ENCODE results near the gene DCAKD. TPM values are rescaled to one million over a fixed set of nuclear protein-coding genes. Genes with fewer than 3 reads are reported as not detected.

DCAKD gene
- total RNA-seq, 1 donor from 2014 or later: 42.2 TPM

DNA sequence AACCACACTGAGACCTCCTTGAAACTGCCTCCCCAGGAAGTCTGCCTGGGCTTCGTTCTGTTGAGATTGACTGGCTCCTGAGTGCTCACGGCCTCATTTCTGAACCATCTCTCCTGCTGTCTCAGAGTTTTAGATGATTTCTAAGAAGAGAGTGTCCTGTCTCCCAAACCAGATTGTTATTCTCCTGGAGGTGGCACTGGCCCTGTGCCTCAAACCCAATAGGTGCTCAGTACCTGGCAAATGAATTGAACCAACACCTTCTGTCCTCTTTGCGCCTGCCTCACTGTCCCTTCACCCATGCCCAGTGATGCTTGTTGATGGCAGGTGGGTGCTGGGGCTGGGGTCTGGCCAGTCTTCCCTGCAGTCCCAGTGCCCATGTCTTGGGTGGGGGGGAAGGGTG is 47.0 kb downstream of the DCAKD start:
- TF ChIP-seq, protein P1, sequence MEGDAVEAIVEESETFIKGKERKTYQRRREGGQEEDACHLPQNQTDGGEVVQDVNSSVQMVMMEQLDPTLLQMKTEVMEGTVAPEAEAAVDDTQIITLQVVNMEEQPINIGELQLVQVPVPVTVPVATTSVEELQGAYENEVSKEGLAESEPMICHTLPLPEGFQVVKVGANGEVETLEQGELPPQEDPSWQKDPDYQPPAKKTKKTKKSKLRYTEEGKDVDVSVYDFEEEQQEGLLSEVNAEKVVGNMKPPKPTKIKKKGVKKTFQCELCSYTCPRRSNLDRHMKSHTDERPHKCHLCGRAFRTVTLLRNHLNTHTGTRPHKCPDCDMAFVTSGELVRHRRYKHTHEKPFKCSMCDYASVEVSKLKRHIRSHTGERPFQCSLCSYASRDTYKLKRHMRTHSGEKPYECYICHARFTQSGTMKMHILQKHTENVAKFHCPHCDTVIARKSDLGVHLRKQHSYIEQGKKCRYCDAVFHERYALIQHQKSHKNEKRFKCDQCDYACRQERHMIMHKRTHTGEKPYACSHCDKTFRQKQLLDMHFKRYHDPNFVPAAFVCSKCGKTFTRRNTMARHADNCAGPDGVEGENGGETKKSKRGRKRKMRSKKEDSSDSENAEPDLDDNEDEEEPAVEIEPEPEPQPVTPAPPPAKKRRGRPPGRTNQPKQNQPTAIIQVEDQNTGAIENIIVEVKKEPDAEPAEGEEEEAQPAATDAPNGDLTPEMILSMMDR (IDR thresholded peaks at IDR 0.05): no peak
- no peak overlapping the region for H3K4me3 Mint-ChIP-seq (ENCODE audit: unreplicated experiment)
- H3K27ac Mint-ChIP-seq (ENCODE audit: unreplicated experiment): no peak overlapping the region
- peaks cover 5% of the 10 kb centered on the region for H3K9me3 Mint-ChIP-seq (ENCODE audit: unreplicated experiment)
- peaks cover 13% of the 10 kb centered on the region for H3K27me3 Mint-ChIP-seq (ENCODE audit: unreplicated experiment)
- peaks cover 11% of the 10 kb centered on the region for H3K4me1 Mint-ChIP-seq (ENCODE audit: unreplicated experiment)
- no peak for DNase-seq (ENCODE audit: extremely low spot score, unreplicated experiment)
- no peaks in the 10 kb centered on the region for H3K36me3 Mint-ChIP-seq (ENCODE audit: unreplicated experiment)

DNA sequence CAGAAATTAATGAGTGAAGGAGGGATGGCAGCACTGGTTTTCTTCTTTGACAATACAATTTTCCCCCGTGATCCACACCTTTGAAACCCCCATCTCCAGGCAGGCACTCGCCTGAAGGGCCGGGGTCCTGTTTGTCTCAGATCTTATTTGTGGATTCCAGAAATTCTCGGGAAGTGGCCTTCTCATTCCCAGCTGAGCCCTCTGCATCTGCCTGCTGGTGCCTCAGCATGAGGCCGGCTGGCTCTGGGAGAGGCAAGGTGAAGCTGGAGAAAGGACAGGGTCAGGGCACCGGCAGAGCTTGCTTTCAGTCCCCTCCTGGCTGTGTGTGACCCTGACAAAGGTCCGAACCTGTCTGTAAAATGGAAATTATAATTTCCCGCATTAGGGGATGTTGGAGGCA is 47.6 kb downstream of the DCAKD start:
- no peaks in the 10 kb centered on the region for H3K36me3 Mint-ChIP-seq (ENCODE audit: unreplicated experiment)
- no peak overlapping the region for H3K4me3 Mint-ChIP-seq (ENCODE audit: unreplicated experiment)
- peaks cover 11% of the 10 kb centered on the region for H3K4me1 Mint-ChIP-seq (ENCODE audit: unreplicated experiment)
- TF ChIP-seq, protein P1 (IDR thresholded peaks at IDR 0.05): no peak
- no peak overlapping the region for H3K27ac Mint-ChIP-seq (ENCODE audit: unreplicated experiment)
- peaks cover 15% of the 10 kb centered on the region for H3K27me3 Mint-ChIP-seq (ENCODE audit: unreplicated experiment)
- DNase-seq (ENCODE audit: extremely low spot score, unreplicated experiment): no peak
- peaks cover 9% of the 10 kb centered on the region for H3K9me3 Mint-ChIP-seq (ENCODE audit: unreplicated experiment)

DNA sequence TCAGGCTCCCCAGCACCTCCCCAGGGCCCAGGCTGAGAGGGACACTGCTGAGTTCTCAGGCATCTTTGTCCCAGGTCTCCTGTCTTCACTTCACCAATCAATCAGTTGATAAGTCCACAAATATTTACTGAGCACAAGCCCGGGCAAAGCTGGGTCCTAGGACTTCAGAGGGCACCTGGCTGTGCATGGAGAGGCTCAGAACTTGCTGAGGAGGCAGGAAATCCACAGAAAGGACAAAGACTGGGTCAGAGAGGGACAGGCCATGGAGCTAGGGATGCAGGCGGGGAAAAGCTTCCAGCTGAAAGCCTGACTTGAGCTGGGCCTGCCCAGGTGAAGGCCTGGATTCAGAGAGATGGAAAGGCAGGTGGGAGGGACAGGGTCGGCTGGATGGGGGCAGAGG is 50.1 kb downstream of the DCAKD start:
- H3K9me3 Mint-ChIP-seq (ENCODE audit: unreplicated experiment): peaks cover 9% of the 10 kb centered on the region
- H3K36me3 Mint-ChIP-seq (ENCODE audit: unreplicated experiment): no peaks in the 10 kb centered on the region
- H3K27ac Mint-ChIP-seq (ENCODE audit: unreplicated experiment): no peak overlapping the region
- DNase-seq (ENCODE audit: extremely low spot score, unreplicated experiment): no peak
- H3K4me1 Mint-ChIP-seq (ENCODE audit: unreplicated experiment): peaks cover 11% of the 10 kb centered on the region
- TF ChIP-seq, protein P1 (IDR thresholded peaks at IDR 0.05): no peak
- H3K27me3 Mint-ChIP-seq (ENCODE audit: unreplicated experiment): peaks cover 11% of the 10 kb centered on the region
- H3K4me3 Mint-ChIP-seq (ENCODE audit: unreplicated experiment): no peak overlapping the region

DNA sequence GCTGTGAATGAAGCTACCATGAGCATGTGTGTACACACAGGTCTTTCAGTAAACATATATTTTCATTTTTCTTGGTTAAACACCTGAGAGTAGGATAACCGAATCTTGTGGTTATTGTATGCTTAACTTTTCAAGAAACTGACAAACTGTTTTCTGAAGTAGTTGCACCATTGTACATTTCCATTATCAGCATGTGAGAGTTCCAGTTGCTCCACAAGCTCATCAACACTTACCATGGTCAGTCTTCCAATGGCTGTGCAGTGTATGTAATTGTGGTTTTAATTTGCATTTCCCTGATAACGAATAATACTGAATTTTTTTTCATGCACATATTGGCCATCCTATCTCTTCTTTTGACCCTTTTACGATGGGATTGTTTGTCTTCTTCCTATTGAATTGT is 52.0 kb downstream of the DCAKD start:
- Mint-ChIP-seq H3K27me3 (ENCODE audit: unreplicated experiment) (peaks cover 15% of the 10 kb centered on the region), H3K4me1 (ENCODE audit: unreplicated experiment) (peaks cover 11% of the 10 kb centered on the region), H3K9me3 (ENCODE audit: unreplicated experiment) (peaks cover 9% of the 10 kb centered on the region), H3K27ac (ENCODE audit: unreplicated experiment) (no peak overlapping the region), H3K36me3 (ENCODE audit: unreplicated experiment) (no peaks in the 10 kb centered on the region), H3K4me3 (ENCODE audit: unreplicated experiment) (no peak overlapping the region)
- TF ChIP-seq, protein P1 (IDR thresholded peaks at IDR 0.05): no peak
- no peak for DNase-seq (ENCODE audit: extremely low spot score, unreplicated experiment)

DNA sequence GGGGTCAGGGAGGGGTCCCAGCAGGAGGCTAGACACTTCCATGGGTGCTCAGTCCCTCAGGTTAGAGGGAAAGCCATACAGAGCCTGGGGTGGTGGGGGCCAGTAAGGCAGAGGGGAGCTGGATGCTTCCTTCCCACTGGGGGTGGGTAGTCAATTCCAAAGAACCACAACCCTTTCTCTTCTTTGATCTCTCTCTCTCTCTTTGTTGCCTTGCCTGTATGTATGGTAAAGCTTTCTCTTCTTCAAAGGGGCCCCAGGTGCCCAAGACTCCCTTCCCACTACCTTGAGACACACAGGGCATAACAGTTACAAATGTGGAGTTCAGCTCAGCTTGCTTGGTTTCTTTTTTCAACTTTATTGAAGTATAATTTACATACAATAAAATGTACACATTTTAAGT is 52.8 kb downstream of the DCAKD start:
- no peak overlapping the region for H3K27ac Mint-ChIP-seq (ENCODE audit: unreplicated experiment)

More for the DNA sequence above, 52.8 kb downstream of the DCAKD start:
- H3K4me3 Mint-ChIP-seq (ENCODE audit: unreplicated experiment): no peak overlapping the region
- no peak for DNase-seq (ENCODE audit: extremely low spot score, unreplicated experiment)
- H3K4me1 Mint-ChIP-seq (ENCODE audit: unreplicated experiment): peaks cover 4% of the 10 kb centered on the region
- H3K36me3 Mint-ChIP-seq (ENCODE audit: unreplicated experiment): no peaks in the 10 kb centered on the region
- peaks cover 13% of the 10 kb centered on the region for H3K27me3 Mint-ChIP-seq (ENCODE audit: unreplicated experiment)
- TF ChIP-seq, protein P1 (IDR thresholded peaks at IDR 0.05): no peak
- H3K9me3 Mint-ChIP-seq (ENCODE audit: unreplicated experiment): peaks cover 9% of the 10 kb centered on the region
